HG03520 (cell line): ENCODE results near the gene ZG16.
"Not testable (repeated sequence)": the region's sequence is repeated elsewhere in the genome, so short reads cannot be mapped to it uniquely, and the experiment has no call there.

Source experiments
- ATAC-seq: cut with Tn5 transposase; IDR thresholded peaks from one replicate; pipeline ENCODE4 v1.9.1; 2021; ENCODE audit warnings: mild to moderate bottlenecking, moderate library complexity; ENCODE audit not compliant: unreplicated experiment

Gene ZG16

GRCh38 chr16:29783094-29783953 is 5.3 kb downstream of the ZG16 start:
- not testable (repeated sequence) for ATAC-seq

GRCh38 chr16:29784157-29784556 is 6.1 kb downstream of the ZG16 start:
- ATAC-seq: no peak

GRCh38 chr16:29784901-29785500 is 6.9 kb downstream of the ZG16 start:
- no peak for ATAC-seq

GRCh38 chr16:29787155-29787554 is 9.1 kb downstream of the ZG16 start:
- not testable (repeated sequence) for ATAC-seq

DNA sequence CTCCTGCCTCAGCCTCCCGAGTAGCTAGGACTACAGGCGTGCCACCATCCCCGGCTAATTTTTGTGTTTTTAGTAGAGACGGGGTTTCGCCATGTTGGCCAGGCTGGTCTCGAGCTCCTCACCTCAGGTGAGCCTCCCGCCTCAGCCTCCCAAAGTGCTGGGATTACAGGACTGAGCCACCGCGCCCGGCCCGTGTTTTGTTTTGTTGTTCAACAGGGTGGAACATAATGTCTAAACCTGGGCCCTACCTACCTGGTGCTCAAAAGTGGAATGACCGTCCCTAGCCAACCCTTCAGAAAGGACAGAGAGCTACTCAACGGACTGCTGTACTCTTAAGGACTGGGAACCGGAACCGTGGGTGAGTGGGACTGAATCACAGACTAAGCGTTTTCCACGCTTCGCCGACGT is 11.7 kb downstream of the ZG16 start:
- ATAC-seq: no peak

DNA sequence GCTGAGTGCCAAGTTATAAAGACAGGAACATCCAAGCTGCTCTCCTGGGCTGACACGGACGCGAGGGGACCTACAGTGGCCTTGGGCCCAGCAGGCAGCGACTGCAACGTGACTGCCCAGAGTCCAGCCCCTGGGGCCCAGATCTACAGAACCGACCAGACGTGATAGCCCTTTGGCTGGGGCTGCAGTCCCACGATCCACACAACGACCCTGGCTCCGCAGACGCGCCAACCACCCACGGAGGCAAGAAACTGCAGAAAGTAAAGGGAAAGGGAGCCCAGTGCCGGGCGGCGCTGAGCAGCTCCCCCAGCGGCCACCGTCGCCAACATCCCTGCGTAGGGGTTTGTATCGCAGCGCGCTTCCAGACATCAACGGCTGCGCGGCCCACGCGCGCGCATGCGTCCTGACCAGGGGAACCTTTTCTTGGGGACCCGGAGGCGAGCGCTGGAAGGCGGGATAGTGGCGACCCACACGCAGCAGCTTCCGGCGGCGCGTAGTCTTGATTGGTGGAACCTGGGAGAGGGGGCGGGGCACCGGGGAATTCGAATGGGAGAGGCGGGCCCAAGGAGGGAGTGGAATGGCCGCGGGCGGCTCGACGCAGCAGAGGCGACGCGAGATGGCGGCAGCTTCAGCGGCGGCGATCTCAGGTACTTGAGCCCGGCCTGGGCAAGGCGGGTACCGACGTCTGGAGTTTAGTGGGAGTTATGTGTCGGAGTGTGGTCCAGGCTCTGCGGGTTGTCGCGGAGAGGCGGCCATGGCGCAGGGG is 12.3 kb downstream of the ZG16 start, which contains the start of gene KIF22:
Gene KIF22 (plus strand): TSS at position 569 of the 766 bp plus-strand sequence. CDS start 9 bp downstream, at position 578.
- ATAC-seq: peak; percentile 85

DNA sequence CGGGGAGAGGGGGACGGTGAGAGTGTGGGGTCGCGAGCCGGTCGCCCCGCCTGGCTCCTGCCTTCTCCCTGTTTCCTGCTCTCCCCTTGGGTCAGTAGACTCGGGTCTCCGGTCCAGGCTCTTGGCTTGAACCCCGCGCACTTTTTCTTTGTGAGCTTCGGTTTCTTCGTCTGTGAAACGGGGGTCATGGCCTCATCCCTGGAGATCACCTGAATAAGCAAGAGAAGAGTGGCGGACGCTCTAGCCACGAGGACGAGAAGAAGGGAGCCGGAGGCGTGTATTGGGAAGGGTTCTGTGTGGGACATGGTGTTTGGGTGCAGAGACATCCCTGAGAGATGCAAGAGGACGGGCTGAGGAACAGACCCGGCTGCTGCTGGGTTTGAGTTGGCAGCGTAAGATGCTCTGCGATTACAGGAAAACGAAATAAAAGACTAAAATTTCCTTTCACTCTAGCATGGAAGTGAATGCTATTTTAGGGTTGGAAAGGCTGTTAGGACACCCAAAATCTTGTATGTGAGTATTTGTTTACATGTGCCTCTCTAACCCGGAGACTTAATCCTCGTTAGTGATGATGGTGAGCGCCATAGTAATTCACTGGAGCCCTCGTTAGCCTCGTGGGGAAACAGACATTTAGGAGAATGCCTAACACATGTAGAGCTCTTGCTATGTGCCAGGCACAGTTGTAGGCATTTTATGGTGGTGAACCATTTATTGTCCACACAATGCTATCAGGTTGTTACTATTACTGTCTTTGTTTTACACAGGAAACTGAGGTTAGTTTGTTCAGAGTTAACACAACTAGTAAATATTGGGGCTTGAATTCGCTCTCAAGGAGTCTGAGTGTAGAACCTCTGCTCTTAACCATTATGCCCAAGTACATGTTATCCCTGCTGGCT is 13.1 kb downstream of the ZG16 start:
- ATAC-seq: no peak

DNA sequence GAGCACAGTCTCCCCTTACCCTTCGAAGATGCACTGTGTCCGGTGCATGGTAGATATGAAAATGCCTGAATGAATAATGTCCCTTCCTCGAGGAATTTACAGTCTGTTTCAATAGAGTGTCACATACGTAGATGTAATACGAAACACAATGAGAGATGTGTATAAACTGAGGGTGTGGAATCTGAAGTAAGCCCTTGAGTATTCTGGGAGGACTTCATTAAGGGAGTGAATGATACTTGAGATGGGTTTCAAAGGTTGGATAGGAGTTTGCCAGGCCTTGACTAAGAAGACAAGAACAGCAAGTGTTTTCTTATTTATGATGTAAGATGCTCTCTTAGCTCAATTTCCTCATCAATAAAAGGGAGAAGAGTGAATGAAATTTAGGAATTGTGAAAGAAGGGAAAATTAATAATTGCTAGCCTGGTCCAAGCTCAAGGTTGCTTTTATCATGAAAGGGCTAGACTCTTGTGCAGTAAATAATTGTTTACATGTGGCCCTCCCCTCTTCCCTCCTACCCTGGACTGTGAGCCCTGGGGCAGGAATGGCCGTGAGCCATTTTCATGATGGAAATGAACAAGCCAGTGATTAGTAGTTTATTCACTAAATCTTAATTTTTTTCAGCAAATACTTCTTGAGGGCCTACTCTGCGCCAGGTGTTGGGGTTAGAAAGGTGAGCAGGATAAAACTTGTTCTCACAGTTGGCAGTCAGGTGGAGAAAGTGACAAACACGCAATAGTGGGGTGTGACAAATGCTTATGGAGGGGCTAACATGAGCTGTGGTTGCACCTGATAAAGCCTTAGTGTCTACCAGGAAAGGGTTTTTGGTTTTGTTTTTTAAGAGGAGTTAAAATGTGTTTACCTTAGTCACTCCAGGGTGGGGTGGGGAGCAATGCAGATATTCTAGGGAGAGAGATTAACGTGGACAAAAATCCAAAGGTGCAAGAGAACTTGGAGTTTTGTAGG is 14.1 kb downstream of the ZG16 start:
- no peak for ATAC-seq

- not testable (repeated sequence) for ATAC-seq
Measured at GRCh38 chr16:29793153-29793552, 15.1 kb downstream of the ZG16 start.

GRCh38 chr16:29794231-29794710 is 16.2 kb downstream of the ZG16 start:
- ATAC-seq: no peak

- no peak for ATAC-seq
Measured at GRCh38 chr16:29802416-29802935, 24.4 kb downstream of the ZG16 start.

- ATAC-seq: no peak
Measured at GRCh38 chr16:29804020-29804419, 26.0 kb downstream of the ZG16 start.

DNA sequence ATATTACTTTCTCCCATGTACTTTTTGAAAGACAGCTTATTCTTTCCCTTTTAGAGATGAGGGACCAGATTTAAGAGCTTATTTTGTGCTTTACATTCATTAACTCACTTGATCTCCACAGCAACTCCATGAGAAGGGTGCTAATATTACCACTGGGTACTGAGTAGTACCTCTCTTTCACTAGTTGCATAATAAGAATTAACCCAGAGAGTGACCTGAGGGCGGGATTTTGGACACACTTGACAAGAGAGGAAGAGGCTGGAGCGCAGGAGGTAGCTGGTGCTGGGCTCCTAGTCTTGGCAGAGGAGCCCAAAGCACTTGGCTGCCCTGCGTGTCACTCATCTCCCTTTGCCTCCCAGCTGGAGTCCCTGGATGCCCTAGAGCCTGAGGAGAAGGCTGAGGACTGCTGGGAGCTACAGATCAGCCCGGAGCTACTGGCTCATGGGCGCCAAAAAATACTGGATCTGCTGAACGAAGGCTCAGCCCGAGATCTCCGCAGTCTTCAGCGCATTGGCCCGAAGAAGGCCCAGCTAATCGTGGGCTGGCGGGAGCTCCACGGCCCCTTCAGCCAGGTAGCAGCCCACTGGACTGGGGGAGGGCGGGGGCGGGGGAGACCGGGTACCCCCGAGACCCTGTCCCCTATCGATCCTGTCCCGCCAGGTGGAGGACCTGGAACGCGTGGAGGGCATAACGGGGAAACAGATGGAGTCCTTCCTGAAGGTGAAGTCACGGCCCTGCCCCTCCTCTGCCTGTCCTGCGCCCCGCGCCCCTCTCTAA is 26.6 kb downstream of the ZG16 start:
- ATAC-seq: no peak

DNA sequence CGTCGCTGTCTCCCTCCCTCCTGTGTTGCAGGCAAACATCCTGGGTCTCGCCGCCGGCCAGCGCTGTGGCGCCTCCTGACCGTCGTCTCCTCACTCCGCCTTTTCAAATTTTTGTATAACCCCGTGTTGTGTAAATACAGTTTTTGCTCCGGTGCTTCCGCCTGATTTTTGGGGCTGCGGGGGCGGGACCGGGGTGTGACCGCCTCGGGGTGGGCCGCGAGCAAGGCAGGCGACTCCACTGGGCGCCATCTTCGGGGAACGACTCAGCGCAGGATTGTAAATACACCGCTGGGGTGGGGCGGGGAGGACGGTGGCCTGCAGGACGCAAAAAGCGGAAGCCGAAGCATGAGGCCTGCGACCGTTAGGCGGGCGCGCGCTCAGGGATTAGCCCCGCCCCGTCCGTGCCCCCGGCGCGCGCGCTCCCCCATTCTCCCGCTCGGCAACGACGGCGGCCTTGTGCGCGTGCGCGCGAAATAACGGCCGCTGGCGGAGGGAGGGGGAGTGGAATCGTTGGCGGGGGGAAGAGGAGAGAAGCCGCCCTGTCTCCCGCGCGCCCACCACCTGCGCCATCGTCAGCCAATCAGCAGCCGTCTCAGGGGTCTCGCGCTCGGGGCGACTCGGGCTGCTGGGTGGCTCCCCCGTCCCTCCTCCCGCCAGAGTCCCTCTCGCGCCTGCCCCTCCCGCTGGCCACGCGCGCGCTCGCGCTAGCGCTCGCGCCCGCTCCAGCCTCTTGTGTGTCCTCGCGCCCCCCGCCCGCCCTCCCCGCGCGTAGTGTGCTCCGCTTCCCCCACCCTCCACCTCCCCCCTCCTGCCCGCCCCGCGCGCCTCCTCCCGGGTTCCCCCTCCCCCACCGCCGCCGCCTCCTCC is 27.4 kb downstream of the ZG16 start:
- peak; percentile 49 for ATAC-seq

GRCh38 chr16:29806099-29806579 is 28.1 kb downstream of the ZG16 start, which contains the start of gene MAZ:
Gene MAZ (plus strand): TSS chr16:29806529. CDS start chr16:29806702, 173 bp downstream.
- no peak for ATAC-seq

- no peak for ATAC-seq
Measured at GRCh38 chr16:29806641-29807425, 28.8 kb downstream of the ZG16 start.
